ENCODE data around the gene VWA1.
A peak's percentile ranks its signal among the peaks of the same experiment; 100 is the strongest.
"Not testable (repeated sequence)": the region's sequence is repeated elsewhere in the genome, so short reads cannot be mapped to it uniquely, and the experiment has no call there.

VWA1 gene

DNA sequence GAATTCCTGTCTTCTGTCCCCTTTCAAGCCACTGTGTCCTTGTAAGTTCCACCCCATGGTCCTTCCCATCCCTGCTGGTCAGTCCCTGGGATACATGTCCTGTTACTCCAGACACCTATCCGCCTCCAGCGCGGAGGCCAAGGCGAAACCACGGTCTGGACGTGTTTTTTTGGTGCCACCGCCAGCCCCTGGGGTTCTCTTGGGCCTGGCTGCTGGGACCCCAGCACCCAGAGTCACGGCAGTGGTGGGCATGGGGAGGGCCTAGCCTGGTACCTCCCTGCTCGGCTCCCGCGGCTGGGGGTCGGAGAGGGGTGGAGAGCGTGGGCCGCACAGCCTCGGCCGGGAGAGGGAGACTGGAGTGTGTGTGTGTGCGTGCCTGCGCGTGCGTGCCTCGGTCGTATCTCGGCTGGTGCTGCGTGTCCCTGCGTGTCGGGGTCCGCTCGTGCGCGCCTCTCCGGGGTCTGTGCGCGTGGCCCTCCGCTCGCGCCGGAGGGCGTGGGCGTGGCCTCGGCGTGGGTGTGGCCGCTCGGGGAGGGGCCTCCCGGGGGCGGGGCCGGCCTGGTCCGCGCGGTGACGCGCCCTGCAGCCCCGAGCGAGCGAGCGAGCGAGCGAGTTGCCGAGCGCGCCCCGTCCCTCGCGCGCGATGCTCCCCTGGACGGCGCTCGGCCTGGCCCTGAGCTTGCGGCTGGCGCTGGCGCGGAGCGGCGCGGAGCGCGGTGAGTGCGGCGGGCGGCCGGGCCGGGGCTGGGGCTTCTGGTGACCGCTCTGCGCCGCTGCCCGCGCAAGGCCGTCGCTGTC is at the start of gene VWA1:
VWA1 (plus strand) TSS at position 585 of the 798 bp plus-strand sequence; CDS start at position 644, 59 bp downstream.
- no peak for DNase-seq

DNA sequence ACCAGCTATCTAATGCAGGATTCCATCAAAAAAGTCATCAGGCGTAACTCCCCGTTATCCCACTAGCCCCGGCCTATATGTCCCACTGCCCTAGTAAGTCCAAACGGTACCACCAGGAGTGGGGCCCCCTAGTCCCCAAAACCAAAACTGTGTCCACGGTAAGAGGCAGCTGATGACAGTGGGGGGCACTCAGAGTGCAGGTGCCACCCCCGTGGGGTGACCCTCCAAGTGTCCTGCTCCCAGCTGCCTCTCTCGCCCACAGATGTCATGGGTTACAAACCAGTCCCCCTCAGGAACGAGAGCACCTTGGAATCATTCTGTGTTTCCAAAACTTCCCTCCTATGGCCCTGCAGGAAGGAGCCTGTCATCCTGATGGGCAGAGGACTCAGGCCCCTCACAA is 49.6 kb upstream of the VWA1 start:
- DNase-seq: no peak

DNA sequence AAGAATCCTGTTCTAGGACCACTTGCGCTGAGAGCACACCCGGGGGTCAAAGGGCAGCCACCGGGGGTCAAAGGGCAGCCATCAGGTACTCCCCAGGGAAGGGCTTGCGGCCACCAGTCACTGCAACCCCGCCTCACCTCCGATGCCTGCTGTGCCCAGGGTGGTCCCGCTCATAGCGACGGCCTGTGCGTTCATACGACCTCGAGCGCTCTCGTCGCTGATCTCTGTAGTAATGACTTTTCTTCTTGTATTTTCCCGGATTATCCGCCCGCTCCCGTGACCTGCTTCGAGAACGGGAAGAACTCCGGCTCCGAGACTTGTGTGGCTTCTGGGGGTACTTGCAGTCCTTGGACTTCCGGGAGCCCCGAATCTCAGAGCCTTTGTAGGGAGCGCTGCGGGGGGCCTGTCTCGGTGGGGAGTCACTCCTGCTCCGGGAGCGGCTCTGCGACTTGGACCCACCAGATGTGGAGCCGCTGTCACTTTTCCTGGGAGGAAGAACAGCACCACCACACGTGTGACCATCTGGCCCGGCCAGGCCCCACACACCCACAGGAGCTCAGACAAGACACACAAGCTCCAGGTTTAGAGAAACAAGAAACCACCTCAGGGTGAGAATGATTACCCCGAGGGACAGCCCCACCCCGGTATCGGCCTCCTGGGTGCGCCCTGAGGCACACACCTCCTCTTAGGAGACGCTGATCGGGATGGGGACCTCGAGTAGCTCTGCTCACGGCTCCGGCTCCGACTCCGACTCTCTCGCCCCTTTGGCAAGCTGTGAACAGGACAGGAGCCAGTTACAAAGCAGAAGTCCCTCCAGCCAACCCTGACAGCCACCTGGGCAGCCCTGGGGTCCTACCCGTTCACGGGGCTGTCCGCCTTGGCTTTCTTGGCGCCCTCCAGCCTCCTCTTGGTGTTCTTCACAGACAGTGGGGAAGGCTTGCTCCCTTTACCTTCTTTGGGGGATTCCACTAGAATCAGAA is 48.1 kb upstream of the VWA1 start:
- no peak for DNase-seq

DNA sequence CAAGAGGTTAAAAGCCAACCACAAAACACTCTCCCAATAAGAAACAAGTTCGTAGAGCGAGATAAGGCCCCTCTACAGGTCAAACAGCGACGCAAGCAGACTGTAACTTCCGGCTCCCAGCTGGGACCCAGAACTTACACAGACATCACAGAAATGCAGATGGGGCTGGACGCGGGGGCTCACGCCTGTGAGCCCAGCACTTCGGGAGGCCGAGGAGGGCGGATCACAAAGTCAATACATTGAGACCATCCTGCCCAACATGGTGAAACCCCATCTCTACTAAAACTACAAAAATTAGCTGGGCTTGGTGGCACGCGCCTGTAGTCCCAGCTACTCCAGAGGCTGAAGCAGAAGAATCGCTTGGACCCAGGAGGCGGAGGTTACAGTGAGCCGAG is 47.4 kb upstream of the VWA1 start:
- no peak for DNase-seq

GRCh38 chr1:1390675-1391074 is 44.8 kb upstream of the VWA1 start:
- DNase-seq: no peak

GRCh38 chr1:1391225-1391624 is 44.3 kb upstream of the VWA1 start:
- DNase-seq: no peak

- DNase-seq: no peak
Observed at GRCh38 chr1:1393014-1393413, 42.5 kb upstream of the VWA1 start.

DNA sequence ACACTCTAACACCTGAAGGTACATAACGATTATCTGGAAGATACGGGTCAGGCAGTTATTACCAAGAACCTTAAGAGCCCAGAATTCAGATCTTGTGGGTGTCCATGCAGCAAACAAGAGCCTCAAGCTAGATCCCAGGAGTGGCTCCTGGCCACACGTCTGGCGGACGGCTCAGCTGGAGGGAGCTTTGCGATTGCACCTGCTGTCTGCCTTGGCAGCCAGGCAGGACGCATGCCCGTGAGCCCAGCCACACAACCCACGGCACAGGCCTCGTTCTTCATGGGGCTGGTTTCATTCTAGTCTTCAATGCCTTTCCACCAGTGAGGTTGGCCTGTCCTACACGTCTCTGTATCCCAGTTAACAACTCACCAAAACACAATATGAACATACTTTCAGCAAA is 42.1 kb upstream of the VWA1 start:
- no peak for DNase-seq

- no peak for DNase-seq
Observed at GRCh38 chr1:1394116-1394515, 41.4 kb upstream of the VWA1 start.

- DNase-seq: no peak
Observed at GRCh38 chr1:1395166-1395565, 40.3 kb upstream of the VWA1 start.

GRCh38 chr1:1397839-1398523 is 37.5 kb upstream of the VWA1 start:
- no peak for DNase-seq

DNA sequence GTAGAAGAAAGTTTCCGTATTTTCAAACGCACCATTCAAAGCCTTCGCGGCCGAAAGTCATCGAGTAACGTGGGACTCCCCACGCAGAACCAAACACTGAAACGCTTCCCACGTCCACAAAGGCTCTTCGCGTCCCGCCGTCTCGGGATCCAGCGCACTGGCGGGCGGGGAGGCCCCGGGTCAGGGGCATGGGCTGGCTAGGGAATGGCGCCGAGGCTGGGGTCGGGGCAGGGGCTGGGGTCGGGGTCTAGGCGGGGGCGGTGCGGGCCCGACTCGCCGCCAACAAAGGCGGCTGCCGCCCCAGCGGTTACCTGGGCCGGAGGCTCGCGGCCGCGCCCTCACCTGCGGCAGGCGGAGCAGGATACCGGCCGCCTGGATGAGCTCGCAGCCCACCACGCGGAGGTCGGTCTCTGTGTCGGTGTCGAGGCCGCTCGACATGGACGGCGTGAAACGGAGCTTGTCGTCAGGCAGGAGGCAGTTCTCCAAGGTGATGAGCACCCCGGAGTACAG is 36.8 kb upstream of the VWA1 start:
- no peak for DNase-seq

DNA sequence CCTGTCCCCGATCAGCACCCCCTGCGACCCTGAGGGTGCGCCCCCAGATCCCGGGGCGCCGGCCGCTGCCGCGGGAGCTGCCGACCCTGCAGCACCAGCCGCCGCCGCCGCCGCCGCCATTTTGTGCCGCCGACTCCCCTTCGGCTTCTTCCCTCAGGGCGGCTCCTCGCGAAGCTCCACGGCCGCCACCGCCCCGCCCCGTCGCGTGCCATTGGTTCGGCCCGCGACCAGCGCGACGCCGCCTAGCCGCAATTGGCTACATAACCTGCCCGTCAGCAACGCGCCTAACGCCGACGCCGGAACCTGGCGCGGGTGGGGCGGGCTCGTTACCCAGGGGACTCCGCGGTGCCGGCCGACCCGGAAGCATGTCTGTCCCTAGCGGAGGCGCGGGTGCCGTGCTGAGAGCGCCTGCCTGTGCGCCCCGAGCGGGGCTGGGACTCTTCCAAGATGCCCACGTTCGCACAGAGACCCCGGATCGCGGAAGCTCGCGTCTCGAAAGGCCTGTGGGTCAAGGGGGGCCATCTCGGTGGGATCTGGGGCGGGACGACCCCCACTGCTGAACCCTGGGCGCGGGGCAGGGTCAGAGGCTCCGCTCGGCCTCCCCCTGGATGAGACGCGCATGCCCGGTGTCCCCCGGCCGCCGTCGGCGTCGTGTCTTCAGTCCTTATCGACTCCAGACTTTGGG is 36.2 kb upstream of the VWA1 start, which contains the start of gene CCNL2:
CCNL2 (minus strand) TSS at position 149 of the 685 bp plus-strand sequence; CDS start at position 120, 29 bp downstream.
- DNase-seq: peak; percentile 14

DNA sequence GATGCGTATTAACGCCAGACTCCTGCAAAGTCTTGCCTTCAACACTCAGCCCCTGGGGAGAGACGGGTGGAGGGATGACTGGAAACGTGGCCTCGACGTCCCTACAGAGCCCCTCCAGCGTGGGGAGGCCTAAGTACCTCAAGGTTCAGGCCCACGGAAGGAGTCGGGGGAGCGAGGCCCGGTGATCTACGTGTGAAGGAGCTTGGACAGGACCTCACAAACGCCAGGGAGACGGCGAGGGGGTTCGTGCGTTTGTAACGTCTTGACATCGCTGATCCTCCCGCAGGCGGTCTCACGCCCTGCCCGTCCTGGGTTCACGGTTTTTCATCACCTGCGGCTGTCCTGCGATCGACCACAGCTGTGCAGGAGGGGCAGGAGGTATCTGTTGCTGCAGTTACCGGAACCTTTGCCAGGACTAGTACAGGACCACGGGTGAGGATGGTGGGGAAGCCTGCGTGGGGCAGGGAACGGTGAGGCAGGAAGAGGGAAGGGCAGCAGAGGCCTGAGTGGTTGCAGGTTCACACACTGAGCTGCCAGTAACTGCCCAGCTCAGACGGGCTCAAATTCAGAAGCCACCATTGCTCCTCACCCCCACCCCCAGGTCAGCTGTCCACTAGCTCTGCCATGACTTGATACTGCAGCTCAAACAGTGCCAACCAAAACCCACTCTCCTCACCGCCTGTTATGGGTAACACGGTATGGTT is 35.5 kb upstream of the VWA1 start:
- no peak for DNase-seq

- no peak for DNase-seq
Observed at GRCh38 chr1:1400576-1401456, 34.7 kb upstream of the VWA1 start.

DNA sequence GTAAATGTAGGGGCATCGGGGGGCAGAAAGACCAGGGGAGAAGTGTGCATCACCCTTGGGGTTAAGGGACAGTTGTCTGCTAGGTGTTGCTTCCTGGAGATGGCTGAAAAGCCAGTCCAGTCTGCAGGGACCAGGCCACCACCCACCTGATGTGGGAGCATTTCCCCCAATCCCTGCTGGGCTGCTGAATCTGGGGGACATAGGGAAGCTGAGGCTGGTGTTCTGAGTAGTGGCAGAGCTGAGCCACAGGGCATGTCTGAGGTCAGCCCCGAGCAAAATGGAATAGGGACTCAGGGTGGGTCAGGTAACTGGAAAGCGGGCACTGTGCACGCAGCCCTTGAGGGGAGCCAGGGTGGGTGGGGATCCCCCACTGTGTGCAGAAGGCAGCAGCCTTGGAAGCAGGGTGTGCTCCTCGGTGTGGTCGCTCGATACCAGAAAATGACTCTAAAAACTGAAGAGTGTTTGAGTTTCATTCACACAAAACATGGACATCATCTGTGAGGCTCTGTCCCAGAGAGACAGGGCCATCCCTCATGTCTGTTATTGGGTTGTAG is 34.0 kb upstream of the VWA1 start:
- DNase-seq: no peak

- no peak for DNase-seq
Observed at GRCh38 chr1:1402072-1402900, 33.2 kb upstream of the VWA1 start.

- DNase-seq: not testable (repeated sequence)
Observed at GRCh38 chr1:1402901-1403392, 32.5 kb upstream of the VWA1 start.

- no peak for DNase-seq
Observed at GRCh38 chr1:1403653-1404052, 31.8 kb upstream of the VWA1 start.

Measured in NCI-H2107 (cell line).